Measurements from ENCODE around the gene DNHD1.
A peak's percentile ranks its signal among the peaks of the same experiment; 100 is the strongest.

The DNHD1 gene

GRCh38 chr11:6482441-6482840, 14.6 kb upstream of the DNHD1 start:
- H3K4me3 ChIP-seq (ENCODE audit: low read depth, low read length) = peak overlapping the region; percentile 99
- TF ChIP-seq CTCF (IDR thresholded peaks at IDR 0.05; ENCODE audit: insufficient read depth, low read length, missing control alignments) = no peak
- ChIA-PET CTCF (interaction anchor here (0.7 to 10.4 kb wide), 7 partner anchors 12 to 103 kb away, joined by 3 to 75 read pairs (median 6); partner anchors contain the start of gene DNHD1), POLR2A (interaction anchor here (1.0 to 2.4 kb wide), 4 partner anchors 7 to 80 kb away, joined by 3 to 7 read pairs (median 6); no protein-coding TSS in a partner anchor)
- DNase-seq (ENCODE audit: low read depth, low spot score) = no peak

- ChIA-PET CTCF (interaction anchor here (0.7 to 10.4 kb wide), 6 partner anchors 12 to 104 kb away, joined by 3 to 75 read pairs (median 10); partner anchors contain the start of gene DNHD1), POLR2A (interaction anchor here (2.4 kb wide), 1 partner anchor 10 kb away, joined by 7 read pairs; no protein-coding TSS in a partner anchor)
- no peak for TF ChIP-seq CTCF (IDR thresholded peaks at IDR 0.05; ENCODE audit: insufficient read depth, low read length, missing control alignments)
- no peak overlapping the region for H3K4me3 ChIP-seq (ENCODE audit: low read depth, low read length)
- no peak for DNase-seq (ENCODE audit: low read depth, low spot score)
These were observed 14.1 kb upstream of the DNHD1 start for GRCh38 chr11:6483015-6483414.

- ChIA-PET POLR2A (no interaction called here), CTCF (interaction anchor here (0.7 to 10.4 kb wide), 6 partner anchors 12 to 198 kb away, joined by 3 to 75 read pairs (median 4); partner anchors contain the start of genes MRPL17 and TRIM3)
- no peak for DNase-seq (ENCODE audit: low read depth, low spot score)
- no peak overlapping the region for H3K4me3 ChIP-seq (ENCODE audit: low read depth, low read length)
- TF ChIP-seq CTCF (IDR thresholded peaks at IDR 0.05; ENCODE audit: insufficient read depth, low read length, missing control alignments) = no peak
These were observed 11.4 kb upstream of the DNHD1 start for GRCh38 chr11:6485661-6486060.

- DNase-seq (ENCODE audit: low read depth, low spot score) = no peak
- ChIA-PET CTCF (interaction anchor here (1.6 to 10.4 kb wide), 6 partner anchors 12 to 197 kb away, joined by 3 to 75 read pairs (median 6); partner anchors contain the start of gene MRPL17), POLR2A (no interaction called here)
- no peak for TF ChIP-seq CTCF (IDR thresholded peaks at IDR 0.05; ENCODE audit: insufficient read depth, low read length, missing control alignments)
- no peak overlapping the region for H3K4me3 ChIP-seq (ENCODE audit: low read depth, low read length)
These were observed 10.8 kb upstream of the DNHD1 start for GRCh38 chr11:6486256-6486655.

- TF ChIP-seq CTCF (IDR thresholded peaks at IDR 0.05; ENCODE audit: insufficient read depth, low read length, missing control alignments) = no peak
- H3K4me3 ChIP-seq (ENCODE audit: low read depth, low read length) = no peak overlapping the region
- ChIA-PET POLR2A (no interaction called here), CTCF (interaction anchor here (1.6 to 10.4 kb wide), 6 partner anchors 11 to 197 kb away, joined by 3 to 75 read pairs (median 6); partner anchors contain the start of gene MRPL17)
- no peak for DNase-seq (ENCODE audit: low read depth, low spot score)
These were observed 10.1 kb upstream of the DNHD1 start for GRCh38 chr11:6486938-6487337.

- POLR2A ChIA-PET = no interaction called here
- CTCF ChIA-PET = interaction anchor here (1.2 to 10.4 kb wide), 4 partner anchors 10 to 109 kb away, joined by 3 to 75 read pairs (median 12); no protein-coding TSS in a partner anchor
- H3K4me3 ChIP-seq (ENCODE audit: low read depth, low read length) = no peak overlapping the region
- TF ChIP-seq CTCF (IDR thresholded peaks at IDR 0.05; ENCODE audit: insufficient read depth, low read length, missing control alignments) = no peak
- DNase-seq (ENCODE audit: low read depth, low spot score) = no peak
These were observed 8.7 kb upstream of the DNHD1 start for GRCh38 chr11:6488342-6488741.

Measured in AG04449 (cell line).